ENCODE data around the gene TSPAN4. TPM values are rescaled to one million over a fixed set of nuclear protein-coding genes. Genes with fewer than 3 reads are reported as not detected.

Gene TSPAN4
- total and polyA plus RNA-seq, 9 of the 15 experiments (the other 6 are each of a cell fraction or from before 2014, with no cell fraction given) = 0.07 to 31.0 (median 15.7) TPM

DNA sequence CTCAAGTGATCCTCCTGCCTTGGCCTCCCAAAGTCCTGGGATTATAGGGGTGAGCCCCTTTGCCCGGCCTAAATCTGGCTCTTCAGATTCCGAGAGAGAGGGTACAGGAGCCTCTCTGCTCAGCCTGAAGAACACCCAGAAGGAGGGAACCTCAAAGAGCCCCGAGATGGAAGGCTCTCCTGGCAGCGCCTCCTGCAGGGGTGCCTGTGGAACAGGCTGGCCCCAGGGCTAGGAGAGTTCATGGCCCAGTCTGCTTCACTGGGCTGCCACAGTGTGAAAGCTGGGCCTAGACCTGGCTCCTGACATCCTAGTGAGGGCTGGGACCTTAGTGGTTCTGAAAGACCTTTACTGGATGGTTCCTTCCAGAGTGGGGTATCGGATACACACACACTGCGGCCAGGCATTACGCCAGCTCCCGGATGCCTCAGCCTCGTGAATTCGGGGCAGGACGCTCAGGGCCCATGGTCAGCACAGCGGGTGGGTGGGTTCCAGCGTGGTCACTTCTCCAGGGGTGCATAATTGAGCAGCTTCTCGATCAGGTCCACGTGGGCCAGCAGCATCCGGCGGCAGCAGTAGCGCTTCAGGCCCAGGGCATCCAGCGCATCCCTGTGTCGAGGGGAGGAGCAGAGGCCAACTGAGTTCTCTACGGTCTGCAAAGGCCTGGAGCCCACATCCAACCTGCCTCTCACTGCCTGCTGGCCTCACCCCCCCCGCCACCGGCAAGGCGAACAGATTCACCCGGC lies 2.6 kb upstream of the TSPAN4 start:
- peak overlapping the region; percentile 98; the same call in 1 of the 2 replicates for H3K4me3 ChIP-seq
- peak; percentile 23 for FAIRE-seq
- intact Hi-C loops (cut with micrococcal nuclease) = loop anchor here (10.0 kb wide), 1 partner anchor 75 kb away; the partner anchor contains the start of gene CHID1
- TF ChIP-seq, protein P1, sequence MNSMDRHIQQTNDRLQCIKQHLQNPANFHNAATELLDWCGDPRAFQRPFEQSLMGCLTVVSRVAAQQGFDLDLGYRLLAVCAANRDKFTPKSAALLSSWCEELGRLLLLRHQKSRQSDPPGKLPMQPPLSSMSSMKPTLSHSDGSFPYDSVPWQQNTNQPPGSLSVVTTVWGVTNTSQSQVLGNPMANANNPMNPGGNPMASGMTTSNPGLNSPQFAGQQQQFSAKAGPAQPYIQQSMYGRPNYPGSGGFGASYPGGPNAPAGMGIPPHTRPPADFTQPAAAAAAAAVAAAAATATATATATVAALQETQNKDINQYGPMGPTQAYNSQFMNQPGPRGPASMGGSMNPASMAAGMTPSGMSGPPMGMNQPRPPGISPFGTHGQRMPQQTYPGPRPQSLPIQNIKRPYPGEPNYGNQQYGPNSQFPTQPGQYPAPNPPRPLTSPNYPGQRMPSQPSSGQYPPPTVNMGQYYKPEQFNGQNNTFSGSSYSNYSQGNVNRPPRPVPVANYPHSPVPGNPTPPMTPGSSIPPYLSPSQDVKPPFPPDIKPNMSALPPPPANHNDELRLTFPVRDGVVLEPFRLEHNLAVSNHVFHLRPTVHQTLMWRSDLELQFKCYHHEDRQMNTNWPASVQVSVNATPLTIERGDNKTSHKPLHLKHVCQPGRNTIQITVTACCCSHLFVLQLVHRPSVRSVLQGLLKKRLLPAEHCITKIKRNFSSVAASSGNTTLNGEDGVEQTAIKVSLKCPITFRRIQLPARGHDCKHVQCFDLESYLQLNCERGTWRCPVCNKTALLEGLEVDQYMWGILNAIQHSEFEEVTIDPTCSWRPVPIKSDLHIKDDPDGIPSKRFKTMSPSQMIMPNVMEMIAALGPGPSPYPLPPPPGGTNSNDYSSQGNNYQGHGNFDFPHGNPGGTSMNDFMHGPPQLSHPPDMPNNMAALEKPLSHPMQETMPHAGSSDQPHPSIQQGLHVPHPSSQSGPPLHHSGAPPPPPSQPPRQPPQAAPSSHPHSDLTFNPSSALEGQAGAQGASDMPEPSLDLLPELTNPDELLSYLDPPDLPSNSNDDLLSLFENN (IDR thresholded peaks at IDR 0.05; ENCODE audit: low read depth in 2 of 2, low read length in 2 of 2) = peak in 1 of 2 experiments; percentile 45; a peak in 1 of 4 replicates
- TF ChIP-seq, protein P2, sequence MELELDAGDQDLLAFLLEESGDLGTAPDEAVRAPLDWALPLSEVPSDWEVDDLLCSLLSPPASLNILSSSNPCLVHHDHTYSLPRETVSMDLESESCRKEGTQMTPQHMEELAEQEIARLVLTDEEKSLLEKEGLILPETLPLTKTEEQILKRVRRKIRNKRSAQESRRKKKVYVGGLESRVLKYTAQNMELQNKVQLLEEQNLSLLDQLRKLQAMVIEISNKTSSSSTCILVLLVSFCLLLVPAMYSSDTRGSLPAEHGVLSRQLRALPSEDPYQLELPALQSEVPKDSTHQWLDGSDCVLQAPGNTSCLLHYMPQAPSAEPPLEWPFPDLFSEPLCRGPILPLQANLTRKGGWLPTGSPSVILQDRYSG (tag; conservative IDR thresholded peaks at IDR 0.05; ENCODE audit: low read depth) = no peak
- TF ChIP-seq, protein P3, sequence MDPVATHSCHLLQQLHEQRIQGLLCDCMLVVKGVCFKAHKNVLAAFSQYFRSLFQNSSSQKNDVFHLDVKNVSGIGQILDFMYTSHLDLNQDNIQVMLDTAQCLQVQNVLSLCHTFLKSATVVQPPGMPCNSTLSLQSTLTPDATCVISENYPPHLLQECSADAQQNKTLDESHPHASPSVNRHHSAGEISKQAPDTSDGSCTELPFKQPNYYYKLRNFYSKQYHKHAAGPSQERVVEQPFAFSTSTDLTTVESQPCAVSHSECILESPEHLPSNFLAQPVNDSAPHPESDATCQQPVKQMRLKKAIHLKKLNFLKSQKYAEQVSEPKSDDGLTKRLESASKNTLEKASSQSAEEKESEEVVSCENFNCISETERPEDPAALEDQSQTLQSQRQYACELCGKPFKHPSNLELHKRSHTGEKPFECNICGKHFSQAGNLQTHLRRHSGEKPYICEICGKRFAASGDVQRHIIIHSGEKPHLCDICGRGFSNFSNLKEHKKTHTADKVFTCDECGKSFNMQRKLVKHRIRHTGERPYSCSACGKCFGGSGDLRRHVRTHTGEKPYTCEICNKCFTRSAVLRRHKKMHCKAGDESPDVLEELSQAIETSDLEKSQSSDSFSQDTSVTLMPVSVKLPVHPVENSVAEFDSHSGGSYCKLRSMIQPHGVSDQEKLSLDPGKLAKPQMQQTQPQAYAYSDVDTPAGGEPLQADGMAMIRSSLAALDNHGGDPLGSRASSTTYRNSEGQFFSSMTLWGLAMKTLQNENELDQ (CRISPR knock-in tag; IDR thresholded peaks at IDR 0.05; ENCODE audit: borderline replicate concordance) = no peak
- TF ChIP-seq ZNF586 (CRISPR knock-in tag; conservative IDR thresholded peaks at IDR 0.05) = no peak
- TF ChIP-seq BDP1 (IDR thresholded peaks at IDR 0.05; ENCODE audit: insufficient read depth, insufficient read length) = no peak
- no peak for TF ChIP-seq ERF (CRISPR knock-in tag; IDR thresholded peaks at IDR 0.05)
- TF ChIP-seq RBFOX2 (IDR thresholded peaks at IDR 0.05; ENCODE audit: low read depth, low read length) = peak; percentile 48; the same call in 1 of the 2 replicates
- TF ChIP-seq POLR2G (IDR thresholded peaks at IDR 0.05; ENCODE audit: low read depth, low read length) = peak; percentile 77
- TF ChIP-seq LEF1 (IDR thresholded peaks at IDR 0.05) = no peak
- no peak for TF ChIP-seq SP2 (IDR thresholded peaks at IDR 0.05; ENCODE audit: extremely low read depth, low read depth, low read length, poor library complexity, severe bottlenecking)
- no peak for TF ChIP-seq ZNF384 (IDR thresholded peaks at IDR 0.05; ENCODE audit: low read depth, low read length)
- no peak for TF ChIP-seq DMBX1 (CRISPR knock-in tag; IDR thresholded peaks at IDR 0.05; ENCODE audit: borderline replicate concordance)

More for the DNA sequence above, 2.6 kb upstream of the TSPAN4 start:
- Histone ChIP-seq H2AFZ (ENCODE audit: low read depth, low read length) (no peak overlapping the region), H3K9me3 (replicated peaks; ENCODE audit: control insufficient read depth, insufficient read depth, low read depth, low read length) (no peaks in the 10 kb centered on the region), H3K4me2 (ENCODE audit: insufficient read depth, low read length) (peak overlapping the region; percentile 80; the same call in 1 of the 2 replicates), H3K4me1 (replicated peaks in 1 of 2; ENCODE audit: control insufficient read depth in 2 of 2, insufficient read depth in 2 of 2, low read length in 2 of 2) (peaks cover 37 to 82% of the 10 kb centered on the region in 2 experiments), H3K9ac (ENCODE audit: insufficient read depth in 1 of 2, low read depth in 2 of 2, low read length in 2 of 2) (peak overlapping the region; percentile 91 to 93; a peak in 3 of 4 replicates), H3K27ac (ENCODE audit: extremely low read depth, low read depth, low read length) (peak overlapping the region; percentile 7; the same call in 1 of the 3 replicates), H3K27me3 (ENCODE audit: control insufficient read depth in 2 of 2, insufficient read depth in 2 of 2, low read length in 2 of 2) (no peaks in the 10 kb centered on the region), H4K20me1 (replicated peaks; ENCODE audit: control insufficient read depth, insufficient read depth, low read length) (no peaks in the 10 kb centered on the region; the same call in 1 of the 2 replicates), H3K9me1 (ENCODE audit: control insufficient read depth, insufficient read depth, low read length) (peaks cover 4% of the 10 kb centered on the region), H3K36me3 (ENCODE audit: control insufficient read depth, insufficient read depth, low read length) (peaks cover 57% of the 10 kb centered on the region; the same call in 2 of the 3 replicates), H3K79me2 (ENCODE audit: control insufficient read depth, insufficient read depth, low read length) (peaks cover 66% of the 10 kb centered on the region)
- no TSS peak for BruUV-seq (replicated peaks)
- WGBS (ENCODE audit: insufficient coverage, low coverage, missing lambda C conversion rate) = 79% methylated on average over 24 of the region's 25 CpGs
- DNase-seq (ENCODE audit: extremely low read depth in 1 of 4, low spot score in 3 of 4) = peak in 1 of 4 experiments; percentile 60
- ATAC-seq = peak; percentile 45
- in situ Hi-C loops (cut with MboI) = no loop called here
- POLR2A ChIA-PET = interaction anchor here (0.5 to 5.2 kb wide), 13 partner anchors 8 to 678 kb away, joined by 3 to 36 read pairs (median 4); partner anchors contain the start of genes CRACR2B and PNPLA2
- CTCF ChIA-PET (ENCODE audit: low intra/inter-chr PET ratio) = no interaction called here

Measured in K562 (cell line).